GM12873 (cell line): ENCODE results near the gene CLDN7.

Source experiments
- CTCF ChIP-seq: IDR thresholded peaks from 2 replicates; pipeline ENCODE4 v1.5.1; 2012; ENCODE audit warnings: low read depth, mild to moderate bottlenecking, moderate library complexity, low read length, control low read depth; ENCODE audit not compliant: insufficient read depth; ENCODE audit errors: missing control alignments

CLDN7 gene

GRCh38 chr17:7222093-7222971 is 39.9 kb downstream of the CLDN7 start:
- no peak for TF ChIP-seq CTCF

GRCh38 chr17:7221278-7222092 is 40.8 kb downstream of the CLDN7 start:
- TF ChIP-seq CTCF, result no peak

GRCh38 chr17:7220593-7221277 is 41.5 kb downstream of the CLDN7 start:
- peak; percentile 71 for TF ChIP-seq CTCF

GRCh38 chr17:7219812-7220592 is 42.3 kb downstream of the CLDN7 start, which contains the start of the genes ACADVL and DLG4:
ACADVL (plus strand) TSS chr17:7219938; CDS start chr17:7219985, 47 bp downstream.
DLG4 (minus strand) TSS chr17:7219836.
- no peak for TF ChIP-seq CTCF

GRCh38 chr17:7219229-7219811 is 43.0 kb downstream of the CLDN7 start:
- no peak for TF ChIP-seq CTCF

GRCh38 chr17:7218758-7219157 is 43.5 kb downstream of the CLDN7 start:
- TF ChIP-seq CTCF, result no peak
